ENCODE results near the gene CHAT.

Gene CHAT

DNA sequence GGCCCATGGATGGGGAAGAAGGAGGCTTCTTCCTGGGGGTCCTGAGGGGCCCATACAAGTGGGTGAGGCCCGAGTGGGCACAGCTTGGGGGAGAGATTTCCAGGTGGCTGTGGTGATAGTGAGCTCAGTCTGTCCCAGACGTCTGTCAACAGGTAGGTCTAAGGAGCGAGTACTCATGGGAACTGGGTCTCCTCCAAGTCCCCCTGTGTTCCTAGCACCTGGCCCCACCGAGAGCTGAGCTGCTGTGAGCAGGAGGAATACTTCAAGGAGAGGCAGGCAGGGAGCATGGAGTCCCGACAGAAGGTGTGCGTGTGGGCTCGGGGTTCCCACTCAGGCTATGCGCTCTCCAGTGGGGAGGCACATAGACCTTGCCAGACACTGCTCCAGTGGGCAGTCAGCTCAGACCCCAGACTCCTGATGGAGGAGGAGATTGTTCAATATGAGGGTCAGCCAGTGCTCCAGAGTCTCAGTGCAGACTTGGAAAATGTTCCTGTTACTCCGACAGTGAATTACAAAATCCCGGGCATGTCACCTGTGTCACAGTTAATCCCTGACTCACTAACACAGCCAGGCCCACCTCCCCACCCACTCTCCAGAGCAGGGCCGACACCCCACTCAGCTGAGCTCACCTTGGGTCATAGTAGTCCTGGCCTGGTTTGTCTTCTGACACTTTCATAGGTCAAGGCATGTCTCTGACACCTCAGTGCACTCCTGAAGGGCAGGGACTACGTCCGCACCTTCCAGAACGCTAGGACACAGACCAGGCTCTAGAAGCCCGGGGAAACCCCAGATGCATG lies 37.4 kb downstream of the CHAT start:
- DNase-seq (ENCODE audit: low spot score) (no peak), FAIRE-seq (no peak)

DNA sequence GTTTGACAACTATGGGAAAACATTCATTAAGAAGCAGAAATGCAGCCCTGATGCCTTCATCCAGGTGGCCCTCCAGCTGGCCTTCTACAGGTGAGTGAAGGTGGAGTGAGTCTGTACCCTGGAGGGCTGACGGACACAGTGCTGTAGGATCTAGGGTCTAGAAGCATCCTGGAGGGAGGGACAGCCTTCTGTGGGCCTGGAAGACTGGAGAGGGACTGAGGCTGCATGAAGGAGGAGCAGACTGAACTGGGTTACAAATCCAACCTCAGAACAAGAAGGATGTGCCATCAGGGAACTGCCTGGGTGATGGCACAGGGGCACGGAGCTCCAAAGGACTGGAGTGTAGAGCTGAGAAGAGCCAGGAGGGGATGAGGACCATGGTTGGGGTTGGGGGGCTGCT lies 38.1 kb downstream of the CHAT start:
- no peak for DNase-seq (ENCODE audit: low spot score)
- no peak for FAIRE-seq

DNA sequence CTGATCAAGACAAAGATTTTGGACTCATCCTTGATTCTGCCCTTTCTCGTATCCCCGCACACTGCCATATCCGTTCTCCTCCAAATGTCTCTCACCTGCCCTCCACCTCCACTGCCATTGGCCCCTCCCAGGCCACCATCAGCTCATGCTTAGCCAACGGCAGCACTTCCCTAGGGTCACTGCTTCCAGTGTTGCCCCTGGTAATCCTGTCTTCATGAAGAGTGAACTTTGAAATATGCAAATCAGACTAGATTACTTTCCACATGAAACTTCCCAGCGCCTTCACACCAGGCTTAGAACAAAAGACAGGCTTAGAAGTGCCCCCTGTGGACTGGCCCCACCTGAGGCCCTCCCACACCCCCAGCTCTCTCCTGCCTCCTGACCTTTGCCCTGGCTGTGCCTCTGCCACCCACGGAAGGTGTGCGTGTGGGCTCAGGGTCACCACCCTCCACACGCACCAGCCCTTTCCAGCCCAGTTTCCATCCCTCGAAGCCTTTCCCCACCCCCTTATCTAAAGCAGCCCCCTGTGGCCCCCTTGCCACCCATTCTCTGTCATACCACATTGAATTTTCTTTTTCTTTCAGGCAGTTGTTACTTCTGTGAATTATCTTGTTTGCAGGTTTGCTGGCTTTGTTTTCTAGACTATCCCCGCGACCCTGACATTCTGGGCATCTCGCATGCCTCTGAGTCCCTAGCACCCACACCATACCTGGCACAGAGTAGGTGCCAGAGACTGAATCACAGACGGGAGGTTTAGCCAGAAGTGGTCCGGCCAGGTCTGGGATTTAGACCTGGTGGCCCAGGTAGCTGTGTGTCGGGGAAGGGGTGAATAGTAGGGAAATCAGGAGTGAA lies 38.8 kb downstream of the CHAT start:
- no peak for FAIRE-seq

DNA sequence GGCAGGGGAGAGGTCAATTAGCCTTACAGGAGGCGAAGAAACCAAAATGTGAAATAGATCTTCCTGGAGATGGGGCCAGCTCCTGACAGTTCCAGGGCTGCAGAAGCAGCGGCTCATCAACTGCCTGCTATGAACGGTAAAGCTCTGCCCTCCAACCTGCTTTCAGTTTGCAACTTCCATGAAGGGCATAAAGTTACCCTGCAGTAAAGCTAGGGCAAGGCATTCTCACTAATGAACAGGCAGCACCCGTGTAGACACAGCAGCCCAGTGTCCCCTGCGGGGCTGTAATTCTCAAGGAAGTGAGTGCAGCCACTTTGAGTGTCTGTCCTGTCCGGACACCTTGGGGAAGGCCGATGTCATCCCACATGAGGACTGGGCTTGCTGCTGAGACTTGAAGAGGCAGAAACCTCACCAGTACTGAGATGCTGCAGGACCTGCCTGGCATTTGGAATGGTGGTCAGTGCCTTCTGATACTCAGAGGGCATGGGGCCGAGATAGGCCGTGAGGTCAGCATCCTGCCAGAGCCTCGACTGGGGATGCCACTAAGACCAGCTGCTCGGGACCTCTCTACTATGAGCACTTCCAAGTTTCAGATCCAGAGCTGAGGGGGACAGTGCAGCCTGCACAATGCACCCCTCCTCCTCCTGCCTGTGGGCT lies 39.6 kb downstream of the CHAT start:
- no peak for FAIRE-seq

More for the DNA sequence above, 38.8 kb downstream of the CHAT start:
- DNase-seq (ENCODE audit: low spot score), result no peak

DNA sequence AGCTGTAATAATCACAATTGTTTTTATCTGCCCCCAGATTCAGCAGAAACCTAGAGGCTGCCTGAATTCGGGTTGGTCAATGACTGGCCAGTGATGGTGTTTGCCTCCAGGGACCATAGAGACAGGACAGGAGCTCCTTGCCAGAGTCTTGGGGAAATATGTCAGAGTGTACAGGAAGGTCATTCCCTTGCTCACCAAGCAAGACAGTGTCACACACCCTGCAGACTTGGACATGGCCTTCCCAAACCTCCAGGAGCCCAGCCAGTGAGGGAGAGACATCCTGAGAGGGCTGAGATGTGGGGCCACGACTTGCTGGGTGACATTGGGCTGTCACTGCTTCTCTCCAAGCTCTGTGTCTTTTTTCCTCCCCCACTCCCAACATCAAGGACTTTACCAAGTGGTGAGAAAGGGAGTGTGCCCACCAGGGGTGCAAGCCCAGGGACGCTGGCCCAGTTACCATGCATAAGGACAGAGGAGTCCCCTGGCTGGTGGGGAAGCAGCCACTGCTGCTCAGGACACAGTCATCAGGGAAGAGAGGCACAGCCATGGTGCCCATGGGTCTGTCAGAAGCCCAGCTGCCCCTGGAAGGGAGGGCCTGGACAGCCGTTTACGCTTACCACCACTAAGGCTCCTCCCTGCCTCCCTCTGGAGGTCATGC lies 40.3 kb downstream of the CHAT start:
- DNase-seq (ENCODE audit: low spot score) (no peak), FAIRE-seq (no peak)

More for the DNA sequence above, 39.6 kb downstream of the CHAT start:
- no peak for DNase-seq (ENCODE audit: low spot score)

DNA sequence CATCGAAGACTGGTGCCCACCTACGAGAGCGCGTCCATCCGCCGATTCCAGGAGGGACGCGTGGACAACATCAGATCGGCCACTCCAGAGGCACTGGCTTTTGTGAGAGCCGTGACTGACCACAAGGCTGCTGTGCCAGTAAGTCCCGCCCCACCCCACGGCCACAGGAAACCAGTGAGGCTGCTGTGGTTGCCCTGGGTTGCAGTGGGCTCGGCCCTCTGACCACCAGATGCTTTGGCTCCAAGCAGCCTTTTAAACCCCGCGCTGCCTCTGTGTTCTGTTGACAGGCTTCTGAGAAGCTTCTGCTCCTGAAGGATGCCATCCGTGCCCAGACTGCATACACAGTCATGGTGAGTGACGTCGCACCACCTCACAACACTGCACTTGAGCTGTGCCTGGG lies 41.3 kb downstream of the CHAT start:
- DNase-seq (ENCODE audit: low spot score) (no peak), FAIRE-seq (no peak)

DNA sequence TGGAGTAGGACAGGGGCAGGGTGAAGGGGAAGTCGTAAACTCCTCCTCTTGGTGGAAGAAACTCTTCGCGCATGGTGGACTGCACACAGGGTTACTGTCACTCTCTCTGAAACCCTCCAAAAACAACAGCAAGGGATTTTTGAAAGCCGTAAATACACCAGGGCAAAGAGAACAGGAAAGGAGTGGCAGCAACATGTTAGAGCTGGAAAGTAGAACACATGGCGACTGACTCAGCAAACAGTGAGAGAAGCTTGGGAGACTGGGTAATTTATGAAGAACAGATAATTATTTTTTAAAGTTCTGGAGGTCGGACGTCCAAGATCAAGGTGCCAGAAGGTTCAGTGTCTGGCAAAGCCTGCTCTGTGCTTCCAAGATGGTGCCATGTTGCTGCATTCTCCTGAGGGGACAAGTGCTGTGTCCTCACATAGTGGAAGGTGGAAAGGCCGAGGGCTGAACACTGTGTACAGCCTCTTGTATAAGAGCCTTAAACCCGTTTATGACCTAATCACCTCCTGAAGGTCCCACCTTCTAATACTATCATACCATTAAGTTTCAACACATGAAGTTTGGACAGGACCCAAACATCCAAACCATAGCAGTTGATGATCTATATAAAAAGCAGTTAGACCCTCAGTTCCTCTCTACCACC lies 43.1 kb downstream of the CHAT start:
- no peak for FAIRE-seq

DNA sequence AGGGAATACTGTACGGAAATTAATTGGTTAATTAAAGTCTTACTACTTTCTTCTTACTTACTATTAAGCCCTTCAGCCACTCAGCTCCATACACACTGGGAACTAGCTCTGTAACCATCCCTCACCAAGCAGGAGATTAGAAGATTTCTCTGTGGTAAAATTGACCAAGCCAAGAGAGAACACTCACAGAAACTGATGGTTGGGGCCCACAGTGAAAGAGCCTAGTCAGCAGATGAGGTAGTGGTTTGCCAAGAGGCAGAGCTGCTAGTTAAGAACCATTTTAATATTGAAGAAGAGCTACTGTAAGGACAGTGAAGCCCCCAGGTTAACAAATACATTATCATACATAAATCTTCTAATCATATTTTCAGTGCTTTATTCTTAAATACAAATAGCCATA lies 43.8 kb downstream of the CHAT start:
- DNase-seq (ENCODE audit: low spot score) (no peak), FAIRE-seq (no peak)

More for the DNA sequence above, 43.1 kb downstream of the CHAT start:
- DNase-seq (ENCODE audit: low spot score), result no peak

DNA sequence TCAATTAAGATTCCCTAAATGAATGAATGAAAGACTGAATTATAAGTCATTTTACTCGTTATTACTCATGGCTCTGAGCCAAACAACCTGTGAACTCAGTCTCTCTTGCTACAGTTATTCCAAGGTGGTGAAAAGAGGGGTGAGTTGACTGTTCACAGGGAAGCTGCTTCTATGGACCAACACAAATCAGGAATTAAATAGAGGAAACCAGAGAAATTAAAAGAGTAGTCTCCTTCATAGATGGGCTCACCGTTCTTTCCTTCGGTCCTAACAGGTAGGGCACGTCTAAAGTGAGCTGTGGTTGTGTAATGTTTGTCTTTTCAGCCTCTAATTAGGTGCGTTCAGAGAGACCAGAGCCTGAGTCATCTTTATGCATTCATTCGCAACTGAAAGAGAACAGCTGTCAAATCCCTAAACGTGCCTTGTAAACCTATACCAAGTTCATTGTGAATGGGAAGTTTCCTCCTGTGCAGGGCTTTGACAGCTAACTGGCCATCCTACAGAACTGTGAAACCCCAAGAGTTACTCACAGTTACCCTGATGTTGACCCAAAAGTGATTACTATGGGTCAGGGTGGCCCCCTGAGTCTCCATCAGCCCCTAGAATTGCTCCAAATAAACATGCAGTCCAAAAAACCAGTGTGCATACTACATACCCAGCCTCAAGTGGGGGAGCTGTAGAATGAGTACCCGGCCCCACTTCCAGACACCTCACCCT lies 47.5 kb downstream of the CHAT start:
- no peak for FAIRE-seq
- no peak for DNase-seq (ENCODE audit: low spot score)

DNA sequence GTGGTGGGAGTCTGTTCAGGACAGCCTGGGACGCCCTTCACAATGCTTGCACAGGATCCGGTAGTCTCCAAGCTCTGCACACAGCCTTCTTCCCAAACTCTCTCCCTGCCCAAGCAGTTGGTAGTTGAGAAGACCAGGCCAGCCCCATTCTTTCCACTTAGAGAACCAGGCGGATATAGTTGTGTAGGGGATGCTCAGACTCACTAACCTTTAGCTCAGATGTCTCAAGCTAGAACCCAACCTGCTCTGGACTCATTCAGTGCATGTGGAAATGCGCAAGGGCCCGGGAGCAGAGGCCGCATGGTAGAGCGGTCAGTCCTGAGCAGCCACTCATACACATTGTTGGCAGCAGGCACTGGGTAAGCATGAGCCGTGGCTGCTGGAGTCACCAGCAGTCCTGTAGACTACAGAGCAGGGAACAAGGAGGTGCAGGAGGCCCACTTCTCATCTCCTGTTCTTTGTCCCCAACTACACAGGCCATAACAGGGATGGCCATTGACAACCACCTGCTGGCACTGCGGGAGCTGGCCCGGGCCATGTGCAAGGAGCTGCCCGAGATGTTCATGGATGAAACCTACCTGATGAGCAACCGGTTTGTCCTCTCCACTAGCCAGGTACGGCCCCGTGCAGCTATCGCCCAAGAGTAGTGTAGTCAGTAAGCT lies 48.5 kb downstream of the CHAT start:
- no peak for FAIRE-seq
- no peak for DNase-seq (ENCODE audit: low spot score)

DNA sequence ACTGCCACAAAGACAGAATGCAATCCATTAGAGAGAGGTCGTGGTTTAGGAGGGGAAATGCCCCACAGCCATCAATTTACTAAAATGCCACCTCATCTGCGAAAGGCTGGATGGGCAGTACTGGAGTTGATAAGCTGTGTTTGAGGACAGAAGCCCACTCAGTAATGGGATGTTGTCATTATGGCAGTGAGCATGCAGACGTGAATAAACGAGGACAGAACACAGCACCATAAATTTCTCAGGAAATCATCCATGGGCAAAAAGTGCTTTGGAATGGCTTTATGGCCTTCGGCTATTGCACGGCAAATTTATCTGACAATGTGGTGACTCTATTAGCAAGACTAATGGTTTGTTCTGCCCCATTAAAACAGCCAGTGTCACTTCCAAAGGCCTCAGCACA lies 49.8 kb downstream of the CHAT start:
- no peak for FAIRE-seq
- DNase-seq (ENCODE audit: low spot score), result no peak

DNA sequence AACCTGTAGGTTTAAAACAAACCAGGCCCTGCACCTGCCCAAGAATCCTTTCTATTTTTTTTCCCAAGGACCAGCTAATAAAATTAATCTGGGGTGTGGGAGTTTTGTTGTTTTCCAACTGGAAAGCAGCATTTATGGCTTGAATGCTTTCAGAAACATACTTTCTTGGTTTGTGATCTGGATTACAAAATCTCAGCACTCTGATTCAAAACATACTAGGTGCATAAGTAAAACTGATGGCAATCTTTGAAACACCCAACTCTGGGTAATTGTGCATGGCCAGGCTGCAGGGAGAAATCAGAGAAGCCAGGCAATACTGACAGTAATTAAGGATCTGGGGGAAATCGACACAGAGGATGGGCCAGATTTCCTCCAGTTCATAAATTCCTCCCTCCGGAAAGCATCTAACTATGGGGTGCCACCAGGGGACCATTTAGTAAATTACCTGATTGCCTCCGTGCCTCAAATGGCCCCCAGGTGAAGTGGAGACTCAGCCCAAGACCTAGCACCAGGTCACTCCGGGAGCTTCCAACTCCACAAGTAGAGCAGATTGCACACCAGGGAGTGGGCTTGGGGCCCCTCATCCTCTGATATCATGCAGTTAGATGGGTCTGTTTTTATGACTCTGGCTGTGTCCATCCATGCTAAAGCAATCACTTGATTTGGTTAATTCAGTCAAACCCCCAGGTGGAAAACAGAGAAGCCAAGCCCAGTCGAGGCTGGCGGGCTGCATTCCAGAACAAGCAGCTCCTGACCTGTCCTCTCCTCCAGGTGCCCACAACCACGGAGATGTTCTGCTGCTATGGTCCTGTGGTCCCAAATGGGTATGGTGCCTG lies 50.4 kb downstream of the CHAT start:
- no peak for FAIRE-seq
- DNase-seq (ENCODE audit: low spot score), result no peak

DNA sequence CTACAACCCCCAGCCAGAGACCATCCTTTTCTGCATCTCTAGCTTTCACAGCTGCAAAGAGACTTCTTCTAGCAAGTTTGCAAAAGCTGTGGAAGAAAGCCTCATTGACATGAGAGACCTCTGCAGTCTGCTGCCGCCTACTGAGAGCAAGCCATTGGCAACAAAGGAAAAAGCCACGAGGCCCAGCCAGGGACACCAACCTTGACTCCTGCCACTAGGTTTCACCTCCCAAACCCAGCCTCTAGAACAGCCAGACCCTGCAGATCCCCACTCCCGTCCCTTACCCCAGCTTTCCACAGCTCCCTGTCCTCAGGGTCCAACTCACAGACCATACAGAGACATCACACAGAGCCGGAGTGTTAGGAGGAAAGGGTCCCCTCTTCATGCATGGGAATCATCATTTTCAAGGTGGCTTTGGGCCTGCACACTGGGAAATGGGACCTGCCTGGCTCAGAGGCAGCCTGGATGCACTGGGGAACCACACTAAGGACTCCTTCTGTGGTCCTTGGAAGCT lies 51.1 kb downstream of the CHAT start:
- DNase-seq (ENCODE audit: low spot score) (no peak), FAIRE-seq (no peak)

DNA sequence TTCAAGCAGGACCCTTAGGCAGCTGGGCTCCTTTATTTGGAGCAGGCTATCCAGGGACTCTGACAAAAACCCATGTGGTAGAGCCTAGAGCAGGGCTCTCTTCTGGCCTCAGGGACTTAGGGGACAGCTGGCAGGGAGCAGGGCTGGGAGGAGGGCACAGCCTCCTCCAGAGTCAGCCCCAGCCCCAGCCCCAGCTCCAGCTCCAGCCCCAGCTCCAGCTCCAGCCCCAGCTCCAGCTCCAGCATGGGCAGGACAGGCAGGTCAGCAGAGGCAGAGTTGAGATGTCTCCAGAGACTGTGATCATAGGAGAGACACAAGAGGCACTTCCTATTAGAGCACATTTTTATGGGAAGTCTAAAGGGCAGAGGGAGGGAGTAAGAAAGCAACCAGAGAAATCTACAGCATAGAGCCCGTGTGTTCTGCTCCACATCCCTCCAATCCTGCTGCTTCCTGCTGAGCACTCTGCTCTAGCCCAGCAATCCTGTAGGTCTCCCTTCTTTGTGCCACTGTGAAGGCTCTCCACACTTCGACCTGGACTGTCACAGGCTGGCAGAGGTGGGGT lies 52.3 kb downstream of the CHAT start:
- DNase-seq (ENCODE audit: low spot score) (no peak), FAIRE-seq (no peak)

DNA sequence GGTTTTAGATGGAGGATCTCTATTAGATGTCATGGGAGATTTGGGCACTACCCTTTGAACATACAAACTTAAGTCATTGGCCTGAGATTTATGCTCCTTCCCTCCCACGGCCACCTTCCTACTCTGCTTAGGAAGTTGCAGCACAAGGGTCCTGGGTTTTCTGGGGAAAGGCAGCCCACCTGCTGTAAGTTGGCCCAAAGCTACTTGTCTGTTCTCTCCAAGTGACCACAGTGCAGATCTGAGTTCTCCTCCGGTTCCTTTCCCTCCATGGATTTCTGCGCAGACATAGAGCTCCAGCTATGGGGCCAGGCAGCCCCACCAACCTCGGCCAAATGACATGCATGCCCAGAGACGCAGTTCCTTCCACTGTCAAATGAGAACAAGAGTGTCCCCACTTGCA lies 52.8 kb downstream of the CHAT start:
- no peak for FAIRE-seq
- no peak for DNase-seq (ENCODE audit: low spot score)

DNA sequence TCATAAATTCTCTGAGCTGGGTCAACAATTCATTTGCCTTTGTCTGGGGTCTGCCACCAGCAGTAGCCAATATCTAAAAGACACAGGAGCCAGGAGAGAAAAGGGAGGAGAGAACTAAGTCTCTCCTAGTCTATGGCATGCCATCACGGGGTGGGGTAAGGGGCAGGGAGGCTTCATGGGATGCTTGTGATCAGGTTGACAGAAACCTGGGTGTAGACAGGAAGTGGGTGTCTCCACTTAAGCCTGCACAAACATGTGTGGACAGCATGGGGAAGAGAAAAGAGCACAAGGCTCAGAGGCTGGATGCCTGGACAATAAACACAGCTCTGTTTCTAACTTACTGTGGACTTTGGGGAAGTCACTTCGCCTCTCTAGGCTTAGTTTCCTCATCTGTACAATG lies 54.2 kb downstream of the CHAT start:
- no peak for DNase-seq (ENCODE audit: low spot score)

DNA sequence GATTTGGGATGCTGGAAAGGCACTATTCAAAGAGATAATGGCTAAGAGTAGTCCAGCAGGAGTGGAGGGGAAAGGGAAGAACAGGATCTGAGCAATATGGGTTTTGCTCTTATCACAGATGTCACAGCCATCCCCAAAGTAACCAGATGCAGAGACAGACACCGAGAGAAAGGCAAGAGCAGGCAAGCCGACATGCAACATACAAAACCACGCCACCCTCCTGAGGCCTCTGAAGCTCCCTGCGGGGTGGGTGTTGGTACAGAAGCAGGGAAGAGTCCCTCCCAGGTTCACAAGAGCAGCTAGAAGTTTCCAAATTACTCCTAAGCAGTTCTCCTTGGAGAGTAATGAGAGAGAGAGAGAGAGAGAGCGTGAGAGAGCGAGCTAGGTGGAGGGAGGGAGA lies 54.8 kb downstream of the CHAT start:
- DNase-seq (ENCODE audit: low spot score), result no peak
- FAIRE-seq, result no peak

More for the DNA sequence above, 54.2 kb downstream of the CHAT start:
- FAIRE-seq, result no peak

DNA sequence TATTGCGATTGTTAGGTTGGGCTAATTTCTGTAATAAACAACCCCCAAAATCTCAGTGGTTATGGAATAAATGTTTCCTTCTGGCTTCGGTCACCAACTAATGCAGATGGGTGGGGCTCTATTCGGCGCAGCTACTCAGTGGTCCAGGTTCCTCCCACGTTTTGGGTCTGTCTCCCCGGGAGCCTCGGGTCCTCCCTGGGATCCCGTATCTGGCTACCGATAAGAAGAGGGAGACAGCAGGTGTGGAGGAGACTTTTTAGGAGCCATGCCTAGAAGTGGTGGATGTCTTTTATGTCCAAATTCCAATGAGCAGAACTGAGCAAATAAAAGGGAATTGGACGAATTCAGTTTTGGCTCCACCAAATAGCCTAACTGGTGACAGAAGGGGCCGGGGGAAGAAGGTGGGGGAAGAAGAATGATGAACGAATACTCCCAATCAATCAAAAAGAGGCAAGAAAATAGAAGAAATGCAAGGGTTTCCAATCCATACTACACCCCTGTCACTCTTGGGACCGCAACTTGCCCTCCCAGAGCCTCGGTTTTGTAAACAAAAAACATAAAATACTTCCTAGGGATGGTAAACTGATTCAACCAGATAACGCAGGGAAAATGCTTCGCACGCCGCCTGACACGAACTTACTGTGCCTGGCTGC lies 65.1 kb downstream of the CHAT start:
- DNase-seq (ENCODE audit: low spot score) (no peak), FAIRE-seq (no peak)

Measured in RCC 7860 (cell line).